ENCODE results near the gene CLEC4M.
"Not testable (repeated sequence)": the region's sequence is repeated elsewhere in the genome, so short reads cannot be mapped to it uniquely, and the experiment has no call there.

CLEC4M gene

GRCh38 chr19:7792281-7792680 is 29.2 kb downstream of the CLEC4M start:
- Histone ChIP-seq H3K4me1 (ENCODE audit: control insufficient read depth, insufficient read depth, low read length) (no peaks in the 10 kb centered on the region), H3K9ac (ENCODE audit: low read length) (no peak overlapping the region), H3K9me3 (ENCODE audit: control insufficient read depth, low read length) (peaks cover 18% of the 10 kb centered on the region), H3K4me3 (ENCODE audit: low read length) (no peak overlapping the region), H3K27me3 (replicated peaks; ENCODE audit: control insufficient read depth, insufficient read depth, low read length) (peaks cover 46% of the 10 kb centered on the region), H3K36me3 (ENCODE audit: control insufficient read depth, insufficient read depth, low read length, severe bottlenecking) (no peaks in the 10 kb centered on the region)
- no peak for DNase-seq (ENCODE audit: low read depth)

- not testable (repeated sequence) for DNase-seq (ENCODE audit: low read depth); H3K4me3 ChIP-seq (ENCODE audit: low read length); H3K36me3 ChIP-seq (ENCODE audit: control insufficient read depth, insufficient read depth, low read length, severe bottlenecking); H3K4me1 ChIP-seq (ENCODE audit: control insufficient read depth, insufficient read depth, low read length); H3K9ac ChIP-seq (ENCODE audit: low read length)
- H3K9me3 ChIP-seq (ENCODE audit: control insufficient read depth, low read length), result peaks cover 18% of the 10 kb centered on the region
- peaks cover 42% of the 10 kb centered on the region for H3K27me3 ChIP-seq (replicated peaks; ENCODE audit: control insufficient read depth, insufficient read depth, low read length)
Measured at GRCh38 chr19:7792701-7793100, 29.7 kb downstream of the CLEC4M start.

GRCh38 chr19:7793493-7793892 is 30.4 kb downstream of the CLEC4M start:
- Histone ChIP-seq H3K27me3 (replicated peaks; ENCODE audit: control insufficient read depth, insufficient read depth, low read length) (peaks cover 39% of the 10 kb centered on the region), H3K9me3 (ENCODE audit: control insufficient read depth, low read length) (peaks cover 18% of the 10 kb centered on the region), H3K36me3 (ENCODE audit: control insufficient read depth, insufficient read depth, low read length, severe bottlenecking) (no peaks in the 10 kb centered on the region), H3K4me1 (ENCODE audit: control insufficient read depth, insufficient read depth, low read length) (no peaks in the 10 kb centered on the region), H3K4me3 (ENCODE audit: low read length) (no peak overlapping the region), H3K9ac (ENCODE audit: low read length) (no peak overlapping the region)
- DNase-seq (ENCODE audit: low read depth), result no peak

GRCh38 chr19:7795555-7796161 is 32.6 kb downstream of the CLEC4M start:
- Histone ChIP-seq H3K36me3 (ENCODE audit: control insufficient read depth, insufficient read depth, low read length, severe bottlenecking) (no peaks in the 10 kb centered on the region), H3K9me3 (ENCODE audit: control insufficient read depth, low read length) (peaks cover 18% of the 10 kb centered on the region), H3K4me1 (ENCODE audit: control insufficient read depth, insufficient read depth, low read length) (peaks cover 10% of the 10 kb centered on the region), H3K9ac (ENCODE audit: low read length) (no peak overlapping the region), H3K27me3 (replicated peaks; ENCODE audit: control insufficient read depth, insufficient read depth, low read length) (peaks cover 34% of the 10 kb centered on the region), H3K4me3 (ENCODE audit: low read length) (no peak overlapping the region)
- DNase-seq (ENCODE audit: low read depth), result no peak

GRCh38 chr19:7799640-7800355 is 36.8 kb downstream of the CLEC4M start:
- Histone ChIP-seq H3K27me3 (replicated peaks; ENCODE audit: control insufficient read depth, insufficient read depth, low read length) (peaks cover 33% of the 10 kb centered on the region), H3K4me1 (ENCODE audit: control insufficient read depth, insufficient read depth, low read length) (peaks cover 10% of the 10 kb centered on the region), H3K9ac (ENCODE audit: low read length) (peak overlapping the region; percentile 46), H3K36me3 (ENCODE audit: control insufficient read depth, insufficient read depth, low read length, severe bottlenecking) (no peaks in the 10 kb centered on the region), H3K4me3 (ENCODE audit: low read length) (peak overlapping the region; percentile 77), H3K9me3 (ENCODE audit: control insufficient read depth, low read length) (peaks cover 5% of the 10 kb centered on the region)
- peak; percentile 95 for DNase-seq (ENCODE audit: low read depth)

- H3K4me3 ChIP-seq (ENCODE audit: low read length), result no peak overlapping the region
- no peaks in the 10 kb centered on the region for H3K36me3 ChIP-seq (ENCODE audit: control insufficient read depth, insufficient read depth, low read length, severe bottlenecking)
- peaks cover 10% of the 10 kb centered on the region for H3K4me1 ChIP-seq (ENCODE audit: control insufficient read depth, insufficient read depth, low read length)
- peaks cover 5% of the 10 kb centered on the region for H3K9me3 ChIP-seq (ENCODE audit: control insufficient read depth, low read length)
- H3K27me3 ChIP-seq (replicated peaks; ENCODE audit: control insufficient read depth, insufficient read depth, low read length), result peaks cover 35% of the 10 kb centered on the region
- DNase-seq (ENCODE audit: low read depth), result no peak
- H3K9ac ChIP-seq (ENCODE audit: low read length), result no peak overlapping the region
Measured at GRCh38 chr19:7801020-7801570, 38.1 kb downstream of the CLEC4M start.

GRCh38 chr19:7806234-7806633 is 43.2 kb downstream of the CLEC4M start:
- no peak overlapping the region for H3K9ac ChIP-seq (ENCODE audit: low read length)
- no peaks in the 10 kb centered on the region for H3K36me3 ChIP-seq (ENCODE audit: control insufficient read depth, insufficient read depth, low read length, severe bottlenecking)
- no peaks in the 10 kb centered on the region for H3K4me1 ChIP-seq (ENCODE audit: control insufficient read depth, insufficient read depth, low read length)
- no peak overlapping the region for H3K4me3 ChIP-seq (ENCODE audit: low read length)
- no peak for DNase-seq (ENCODE audit: low read depth)
- H3K9me3 ChIP-seq (ENCODE audit: control insufficient read depth, low read length), result peaks cover 9% of the 10 kb centered on the region
- H3K27me3 ChIP-seq (replicated peaks; ENCODE audit: control insufficient read depth, insufficient read depth, low read length), result peaks cover 31% of the 10 kb centered on the region

- H3K27me3 ChIP-seq (replicated peaks; ENCODE audit: control insufficient read depth, insufficient read depth, low read length), result peaks cover 30% of the 10 kb centered on the region
- H3K4me1 ChIP-seq (ENCODE audit: control insufficient read depth, insufficient read depth, low read length), result no peaks in the 10 kb centered on the region
Measured at GRCh38 chr19:7806876-7807275, 43.8 kb downstream of the CLEC4M start.

GRCh38 chr19:7808108-7808507 is 45.1 kb downstream of the CLEC4M start:
- Histone ChIP-seq H3K9me3 (ENCODE audit: control insufficient read depth, low read length) (peaks cover 21% of the 10 kb centered on the region), H3K4me1 (ENCODE audit: control insufficient read depth, insufficient read depth, low read length) (no peaks in the 10 kb centered on the region), H3K36me3 (ENCODE audit: control insufficient read depth, insufficient read depth, low read length, severe bottlenecking) (no peaks in the 10 kb centered on the region), H3K4me3 (ENCODE audit: low read length) (no peak overlapping the region), H3K9ac (ENCODE audit: low read length) (no peak overlapping the region), H3K27me3 (replicated peaks; ENCODE audit: control insufficient read depth, insufficient read depth, low read length) (peaks cover 23% of the 10 kb centered on the region)
- DNase-seq (ENCODE audit: low read depth), result no peak

More at GRCh38 chr19:7806876-7807275, 43.8 kb downstream of the CLEC4M start:
- H3K9ac ChIP-seq (ENCODE audit: low read length), result no peak overlapping the region
- peaks cover 15% of the 10 kb centered on the region for H3K9me3 ChIP-seq (ENCODE audit: control insufficient read depth, low read length)
- no peak overlapping the region for H3K4me3 ChIP-seq (ENCODE audit: low read length)
- no peaks in the 10 kb centered on the region for H3K36me3 ChIP-seq (ENCODE audit: control insufficient read depth, insufficient read depth, low read length, severe bottlenecking)
- no peak for DNase-seq (ENCODE audit: low read depth)

GRCh38 chr19:7811989-7812388 is 48.9 kb downstream of the CLEC4M start:
- H3K4me1 ChIP-seq (ENCODE audit: control insufficient read depth, insufficient read depth, low read length), result no peaks in the 10 kb centered on the region
- H3K4me3 ChIP-seq (ENCODE audit: low read length), result no peak overlapping the region
- H3K9me3 ChIP-seq (ENCODE audit: control insufficient read depth, low read length), result peaks cover 24% of the 10 kb centered on the region
- H3K36me3 ChIP-seq (ENCODE audit: control insufficient read depth, insufficient read depth, low read length, severe bottlenecking), result no peaks in the 10 kb centered on the region
- no peak overlapping the region for H3K9ac ChIP-seq (ENCODE audit: low read length)
- DNase-seq (ENCODE audit: low read depth), result no peak
- H3K27me3 ChIP-seq (replicated peaks; ENCODE audit: control insufficient read depth, insufficient read depth, low read length), result peaks cover 15% of the 10 kb centered on the region

GRCh38 chr19:7815325-7815724 is 52.3 kb downstream of the CLEC4M start:
- no peak overlapping the region for H3K9ac ChIP-seq (ENCODE audit: low read length)
- H3K27me3 ChIP-seq (replicated peaks; ENCODE audit: control insufficient read depth, insufficient read depth, low read length), result peaks cover 25% of the 10 kb centered on the region
- DNase-seq (ENCODE audit: low read depth), result no peak
- no peaks in the 10 kb centered on the region for H3K4me1 ChIP-seq (ENCODE audit: control insufficient read depth, insufficient read depth, low read length)
- peaks cover 42% of the 10 kb centered on the region for H3K9me3 ChIP-seq (ENCODE audit: control insufficient read depth, low read length)
- no peaks in the 10 kb centered on the region for H3K36me3 ChIP-seq (ENCODE audit: control insufficient read depth, insufficient read depth, low read length, severe bottlenecking)
- H3K4me3 ChIP-seq (ENCODE audit: low read length), result no peak overlapping the region

Data from adipocyte (in vitro differentiated cells).